Psoas muscle (tissue), 8 donors: ENCODE measurements around the gene HOXC12. TPM values are rescaled to one million over a fixed set of nuclear protein-coding genes. Genes with fewer than 3 reads are reported as not detected.

ENCODE experiments used
- ATAC-seq, 4 donors: fragments of 200-7000 bp; cut with Tn5 transposase; one replicate each; pipeline ENCODE4 v1.9.1; 2020; ENCODE audit warnings: moderate library complexity in 3 of 4, mild to moderate bottlenecking in 2 of 4
- DNase-seq, 2 donors: peaks; one replicate each; pipeline ENCODE4 v3.0.0-alpha.2; 2020
- H3K27ac ChIP-seq: fragments of 200-600 bp; one replicate; pipeline ENCODE4 v1.8.0; 2022
- H3K27me3 ChIP-seq, 3 donors: fragments of 200-600 bp in 1 of 3; one replicate each; pipeline versions ENCODE4 v1.6.1 to v1.8.0; 2013 to 2022; ENCODE audit warnings: low read length in 2 of 3, mild to moderate bottlenecking in 2 of 3, moderate library complexity in 1 of 3; ENCODE audit not compliant: insufficient read depth in 3 of 3
- H3K36me3 ChIP-seq, 2 donors: fragments of 200-600 bp in 1 of 2; one replicate each; pipeline versions ENCODE4 v1.6.1 to v1.8.0; 2013 to 2022; ENCODE audit warnings: low read depth in 1 of 2, mild to moderate bottlenecking in 1 of 2, moderate library complexity in 1 of 2; ENCODE audit not compliant: insufficient read depth in 1 of 2
- H3K4me1 ChIP-seq: fragments of 200-600 bp; one replicate; pipeline ENCODE4 v1.8.0; 2022
- H3K4me3 ChIP-seq: fragments of 200-600 bp; one replicate; pipeline ENCODE4 v1.8.0; 2022; ENCODE audit warnings: mild to moderate bottlenecking
- H3K9me3 ChIP-seq: fragments of 200-600 bp; one replicate; pipeline ENCODE4 v1.8.0; 2022
- CTCF ChIP-seq: fragments of 200-600 bp; IDR thresholded peaks from one replicate; pipeline ENCODE4 v1.8.0; 2022; ENCODE audit warnings: antibody characterized with exemption
- WGBS, 3 donors: extraction: QIAGEN DNeasy Blood & Tissue Kit; methylation state at CpG; one replicate each; pipeline versions ENCODE4 v1.1.6 to v1.1.7; 2013; 5-methylcytosine and 5-hydroxymethylcytosine counted together
- intact Hi-C, 2 donors: fragments of 100-400 bp; cut with DNase I; formaldehyde crosslinking; loops; one replicate each; pipeline versions ENCODE4 v1.11.0 to v1.14.2; 2022
- polyA plus RNA-seq, 3 donors: library from polyadenylated mRNA; stranded (reverse); fragments of 200-250 nt; gene quantifications; one replicate each; pipeline ENCODE4 v1.2.3, GENCODE V29; 2013
- total RNA-seq, 4 donors: library from RNA; stranded (reverse); fragmentation: NEBNext Ultra II Directional in 2 of 4; extraction: Animal tissue kit (Norgen Biotek cat#: 25700) in 2 of 4; gene quantifications; one replicate each; pipeline versions ENCODE4 v1.2.1 to v1.2.4, GENCODE V29; 2021 to 2023
- donor health status: healthy with polysubstance abuse.
- donor health status: DM: no; HTN: no; CAD: no; lungs with moderate emphysema.
- donor health status: Bipolar disorder and iron deficiency.
- donor health status: healthy.
- donor health status: DM: yes; HTN: yes; CAD: no.
- donor health status: DM: no; HTN: no; CAD: no.
- donor health status: DM: no; HTN: no; CAD: no.
- donor health status: DM: yes; HTN: yes; CAD: no.

HOXC12 gene
- total and polyA plus RNA-seq, 7 donors, result under 0.01 to 0.01 TPM; not detected in 5

GRCh38 chr12:53960187-53961024, 5.7 kb downstream of the HOXC12 start:
- TF ChIP-seq CTCF, result no peak
- intact Hi-C loops, result loop anchor here in 1 of 2 donors (10.0 kb wide), 1 partner anchor 266 kb away; no protein-coding TSS in a partner anchor
- no peaks in the 10 kb centered on the region for H3K9me3 ChIP-seq
- ATAC-seq (no peak), DNase-seq (peak in 1 of 2 donors; percentile 39)
- no peak overlapping the region for H3K4me3 ChIP-seq
- WGBS, 3 donors, result 63 to 71% (median 68%) methylated on average over 36 to 39 of the region's 39 CpGs
- peaks cover 0 to 98% (median 29%) of the 10 kb centered on the region in 3 donors for H3K27me3 ChIP-seq
- no peak overlapping the region for H3K27ac ChIP-seq
- H3K4me1 ChIP-seq, result no peaks in the 10 kb centered on the region
- H3K36me3 ChIP-seq, result no peaks in the 10 kb centered on the region

GRCh38 chr12:53961025-53961761, 6.5 kb downstream of the HOXC12 start:
- no peak for TF ChIP-seq CTCF
- DNase-seq (peak in 1 of 2 donors; percentile 54), ATAC-seq (peak in 2 of 4 donors; percentile 25 to 43)
- Histone ChIP-seq H3K9me3 (no peaks in the 10 kb centered on the region), H3K4me3 (no peak overlapping the region), H3K4me1 (peaks cover 4% of the 10 kb centered on the region), H3K36me3 (no peaks in the 10 kb centered on the region), H3K27me3 (peaks cover 0 to 98% (median 30%) of the 10 kb centered on the region in 3 donors), H3K27ac (no peak overlapping the region)
- intact Hi-C loops, result loop anchor here in 1 of 2 donors (10.0 kb wide), 1 partner anchor 266 kb away; no protein-coding TSS in a partner anchor
- WGBS, 3 donors, result 53 to 60% (median 53%) methylated on average over 58 to 72 of the region's 72 CpGs

GRCh38 chr12:53963005-53963404, 8.3 kb downstream of the HOXC12 start:
- no peak for ATAC-seq
- H3K27ac ChIP-seq, result no peak overlapping the region
- no peak overlapping the region for H3K4me3 ChIP-seq
- no peak for DNase-seq
- intact Hi-C loops, result loop anchor here in 1 of 2 donors (10.0 kb wide), 1 partner anchor 268 kb away; no protein-coding TSS in a partner anchor
- H3K36me3 ChIP-seq, result no peaks in the 10 kb centered on the region
- H3K27me3 ChIP-seq, result peaks cover 0 to 98% (median 29%) of the 10 kb centered on the region in 3 donors
- 64 to 73% (median 66%) methylated on average over 7 of the region's 7 CpGs for WGBS, 3 donors
- H3K9me3 ChIP-seq, result no peaks in the 10 kb centered on the region
- peaks cover 4% of the 10 kb centered on the region for H3K4me1 ChIP-seq
- TF ChIP-seq CTCF, result no peak

- DNase-seq (peak in 1 of 2 donors; percentile 30), ATAC-seq (no peak)
- no peaks in the 10 kb centered on the region for H3K36me3 ChIP-seq
- H3K27ac ChIP-seq, result no peak overlapping the region
- no peak overlapping the region for H3K4me3 ChIP-seq
- no peaks in the 10 kb centered on the region for H3K9me3 ChIP-seq
- TF ChIP-seq CTCF, result no peak
- 51 to 63% (median 52%) methylated on average over 38 of the region's 38 CpGs for WGBS, 3 donors
- H3K27me3 ChIP-seq, result peaks cover 0 to 96% (median 30%) of the 10 kb centered on the region in 3 donors
- intact Hi-C loops, result loop anchor here in 1 of 2 donors (10.0 kb wide), 1 partner anchor 269 kb away; no protein-coding TSS in a partner anchor
- peaks cover 4% of the 10 kb centered on the region for H3K4me1 ChIP-seq
These were observed 9.0 kb downstream of the HOXC12 start for GRCh38 chr12:53963434-53964314.
